HepG2 (cell line): ENCODE measurements around the gene HSD3B7. TPM values are rescaled to one million over a fixed set of nuclear protein-coding genes. Genes with fewer than 3 reads are reported as not detected.
A peak's percentile ranks its signal among the peaks of the same experiment; 100 is the strongest.

Experiments
- ARID4A ChIP-seq: sonication (generic); formaldehyde crosslinking; IDR thresholded peaks from 2 replicates; pipeline ENCODE4 v1.5.0; 2020; ENCODE audit warnings: mild to moderate bottlenecking, missing genetic modification reagents, borderline replicate concordance
- ATF3 ChIP-seq: sonication (generic); formaldehyde crosslinking; IDR thresholded peaks from 2 replicates; pipeline ENCODE4 v1.4.0; 2020; ENCODE audit warnings: missing genetic modification reagents
- E2F5 ChIP-seq: sonication (generic); formaldehyde crosslinking; conservative IDR thresholded peaks from 2 replicates; pipeline ENCODE4 v1.4.0; 2020; ENCODE audit warnings: missing genetic modification reagents
- EHMT2 ChIP-seq: fragments of 200-600 bp; sonication (generic); IDR thresholded peaks from 2 replicates; pipeline ENCODE4 v1.7.0; 2017; ENCODE audit warnings: antibody characterized with exemption, low read depth, low read length, borderline replicate concordance
- GPBP1L1 ChIP-seq: sonication (generic); formaldehyde crosslinking; IDR thresholded peaks from 2 replicates; pipeline ENCODE4 v1.5.0; 2020; ENCODE audit warnings: mild to moderate bottlenecking, missing genetic modification reagents
- MBNL3 ChIP-seq: fragments of 250-450 bp; sonication (Bioruptor Pico); conservative IDR thresholded peaks from 2 replicates; pipeline ENCODE4 v1.8.0; 2022; ENCODE audit warnings: mild to moderate bottlenecking, inconsistent platforms
- MED1 ChIP-seq: sonication (generic); formaldehyde crosslinking; IDR thresholded peaks from 2 replicates; pipeline ENCODE4 v1.4.0; 2020; ENCODE audit warnings: missing genetic modification reagents
- MIXL1 ChIP-seq: IDR thresholded peaks from 2 replicates; pipeline ENCODE4 v1.6.1; 2016
- PCBP1 ChIP-seq: fragments of 200-400 bp; formaldehyde crosslinking; IDR thresholded peaks from 2 replicates; pipeline ENCODE4 v1.6.1; 2017; ENCODE audit warnings: mild to moderate bottlenecking, low read depth, low read length, borderline replicate concordance
- PHF20 ChIP-seq: sonication (generic); formaldehyde crosslinking; IDR thresholded peaks from 2 replicates; pipeline ENCODE4 v1.5.0; 2020; ENCODE audit warnings: mild to moderate bottlenecking, missing genetic modification reagents
- RFXANK ChIP-seq: IDR thresholded peaks from 2 replicates; pipeline ENCODE4 v1.6.1; 2016
- SP5 ChIP-seq: IDR thresholded peaks from 2 replicates; pipeline ENCODE4 v1.6.1; 2016; ENCODE audit warnings: low read depth, borderline replicate concordance
- SRSF1 ChIP-seq: fragments of 200-400 bp; formaldehyde crosslinking; optimal IDR thresholded peaks from 2 replicates; pipeline ENCODE3; 2017; ENCODE audit warnings: mild to moderate bottlenecking, low read depth, low read length, moderate library complexity
- TAF1 ChIP-seq: sonication (generic); formaldehyde crosslinking; IDR thresholded peaks from 2 replicates; pipeline ENCODE4 v1.4.0; 2020; ENCODE audit warnings: missing genetic modification reagents
- THAP9 ChIP-seq: sonication (generic); formaldehyde crosslinking; IDR thresholded peaks from 2 replicates; pipeline ENCODE4; 2020; ENCODE audit warnings: missing genetic modification reagents, mild to moderate bottlenecking, borderline replicate concordance
- TOPORS ChIP-seq: sonication (generic); formaldehyde crosslinking; IDR thresholded peaks from 2 replicates; pipeline ENCODE4 v1.8.0; 2023; ENCODE audit warnings: mild to moderate bottlenecking, missing genetic modification reagents
- ZNF3 ChIP-seq: IDR thresholded peaks from 2 replicates; pipeline ENCODE4 v1.7.0; 2017; ENCODE audit warnings: inconsistent platforms
- ZNF354B ChIP-seq: sonication (generic); formaldehyde crosslinking; IDR thresholded peaks from 2 replicates; pipeline ENCODE4 v1.8.0; 2022; ENCODE audit warnings: mild to moderate bottlenecking, missing genetic modification reagents
- ZNF556 ChIP-seq: sonication (generic); formaldehyde crosslinking; IDR thresholded peaks from 2 replicates; pipeline ENCODE4 v1.4.0; 2020; ENCODE audit warnings: mild to moderate bottlenecking, missing genetic modification reagents, borderline replicate concordance
- ZNF660 ChIP-seq: sonication (generic); formaldehyde crosslinking; IDR thresholded peaks from 2 replicates; pipeline ENCODE4 v1.5.1; 2020; ENCODE audit warnings: mild to moderate bottlenecking, low read depth, missing genetic modification reagents, borderline replicate concordance
- polyA plus RNA-seq, 8 experiments: library from polyadenylated mRNA; depleted of rRNA in 3 of 8; stranded (reverse) in 7 of 8; unstranded in 1 of 8; fragments of >200 nt; fragmentation: Illumina TruSeq in 4 of 8; extraction: Trizol in 4 of 8; gene quantifications; 2 replicates each; pipeline versions ENCODE4 v1.2.1 to v1.2.3, GENCODE V29; 2011 to 2016; ENCODE audit warnings: low read depth in 4 of 8, missing spikeins in 1 of 8, mixed read lengths in 1 of 8; ENCODE audit not compliant: insufficient read depth in 1 of 8
- total RNA-seq, 5 experiments: library from RNA; depleted of rRNA; stranded (reverse); fragments of >200 nt; fragmentation: Illumina TruSeq; extraction: Trizol; gene quantifications; 2 replicates each; pipeline ENCODE4 v1.2.3, GENCODE V29; 2016; ENCODE audit warnings: low read depth in 1 of 5

Gene HSD3B7
- total and polyA plus RNA-seq, 2 of the 13 experiments (the other 11 are each of a cell fraction or from before 2014, with no cell fraction given), result 32.9 to 69.7 TPM

- TF ChIP-seq MBNL3 (CRISPR knock-in tag) (no peak), ATF3 (peak; percentile 25; the same call in 1 of the 2 replicates), RFXANK (CRISPR knock-in tag) (0 out of 2 replicates have a peak, but pooled peaks have one; percentile 26), ZNF354B (CRISPR knock-in tag) (0 out of 2 replicates have a peak, but pooled peaks have one; percentile 70), SRSF1 (peak; percentile 85), ZNF660 (CRISPR knock-in tag) (no peak), TAF1 (CRISPR knock-in tag) (peak; percentile 24; the same call in 1 of the 2 replicates), MED1 (CRISPR knock-in tag) (peak; percentile 45), SP5 (CRISPR knock-in tag) (peak; percentile 2; the same call in 1 of the 2 replicates), E2F5 (CRISPR knock-in tag) (no peak), ZNF3 (CRISPR knock-in tag) (no peak), EHMT2 (no peak), ARID4A (peak; percentile 62; the same call in 1 of the 2 replicates), THAP9 (peak; percentile 91; the same call in 1 of the 2 replicates), PCBP1 (peak; percentile 16; the same call in 1 of the 2 replicates), ZNF556 (CRISPR knock-in tag) (peak; percentile 77; the same call in 1 of the 2 replicates), TOPORS (CRISPR knock-in tag) (peak; percentile 91; the same call in 1 of the 2 replicates), MIXL1 (CRISPR knock-in tag) (no peak), PHF20 (CRISPR knock-in tag) (no peak; the same call in 1 of the 2 replicates), GPBP1L1 (CRISPR knock-in tag) (no peak)
These were observed 558 bp downstream of the HSD3B7 start (continued) for GRCh38 chr16:30985401-30986128.
